Testis (tissue), 3 donors: Measurements from ENCODE around the gene DTNB. TPM values are rescaled to one million over a fixed set of nuclear protein-coding genes. Genes with fewer than 3 reads are reported as not detected.
A peak's percentile ranks its signal among the peaks of the same experiment; 100 is the strongest.
"Not testable (repeated sequence)": the region's sequence is repeated elsewhere in the genome, so short reads cannot be mapped to it uniquely, and the experiment has no call there.

Experiments used
- DNase-seq: peaks from one replicate; pipeline ENCODE4 v3.0.0-alpha.2; 2019
- H3K27ac ChIP-seq, 2 donors: fragments of 200-600 bp; sonication (generic); one replicate each; pipeline ENCODE4 v1.5.1; 2019
- H3K27me3 ChIP-seq: fragments of 200-600 bp; sonication (generic); one replicate; pipeline ENCODE4 v1.5.1; 2019
- H3K36me3 ChIP-seq: fragments of 200-600 bp; sonication (generic); one replicate; pipeline ENCODE4 v1.5.1; 2017; ENCODE audit warnings: low read depth; ENCODE audit errors: missing control alignments
- H3K4me1 ChIP-seq: fragments of 200-600 bp; sonication (generic); one replicate; pipeline ENCODE4 v1.5.1; 2019
- H3K4me3 ChIP-seq, 2 donors: fragments of 200-600 bp; sonication (generic); one replicate each; pipeline ENCODE4 v1.5.1; 2017 to 2019
- H3K9me3 ChIP-seq: fragments of 200-600 bp; sonication (generic); one replicate; pipeline ENCODE4 v1.5.1; 2017
- CTCF ChIP-seq, 3 experiments: fragments of 450-650 bp in 2 of 3; fragments of 200-600 bp in 1 of 3; sonication (generic) in 1 of 3; IDR thresholded peaks; one replicate each; pipeline ENCODE4 v1.5.1; 2016 to 2019; ENCODE audit warnings: antibody characterized with exemption in 3 of 3, mild to moderate bottlenecking in 2 of 3, moderate library complexity in 1 of 3
- POLR2A ChIP-seq: fragments of 450-650 bp; IDR thresholded peaks from one replicate; pipeline ENCODE4 v1.6.1; 2017; ENCODE audit warnings: antibody characterized with exemption, mild to moderate bottlenecking, moderate library complexity
- WGBS, 2 donors: methylation state at CpG; one replicate each; pipeline ENCODE4 v1.1.5; 2018; 5-methylcytosine and 5-hydroxymethylcytosine counted together
- intact Hi-C: fragments of 100-400 bp; cut with DNase I; formaldehyde crosslinking; loops from one replicate; pipeline ENCODE4 v1.15.1; 2023; ENCODE audit warnings: low total_unique reads
- polyA plus RNA-seq: library from polyadenylated mRNA; stranded (reverse); fragments of 350-450 nt; fragmentation: Illumina TruSeq; extraction: RNeasy Lipid Tissue Mini Kit (QIAGEN cat#74804); gene quantifications from one replicate; pipeline ENCODE4 v1.2.3, GENCODE V29; 2014; ENCODE audit warnings: low read depth, low replicate concordance; ENCODE audit not compliant: insufficient read depth
- total RNA-seq, 2 donors: library from RNA; depleted of rRNA; stranded (reverse); fragments of >200 nt; gene quantifications; one replicate each; pipeline ENCODE4 v1.2.3, GENCODE V29; 2016

Gene DTNB
- total and polyA plus RNA-seq, 3 donors from 2014 or later = 21.9 to 47.3 (median 45.1) TPM

GRCh38 chr2:25639696-25640095, 33.7 kb downstream of the DTNB start:
- DNase-seq = no peak
- no peaks in the 10 kb centered on the region for H3K4me1 ChIP-seq
- H3K36me3 ChIP-seq = no peaks in the 10 kb centered on the region
- intact Hi-C loops = no loop called here
- no peak overlapping the region for H3K4me3 ChIP-seq
- H3K27ac ChIP-seq = no peak overlapping the region
- TF ChIP-seq CTCF (IDR thresholded peaks at IDR 0.05) (no peak), POLR2A (no peak)
- H3K27me3 ChIP-seq = no peaks in the 10 kb centered on the region
- H3K9me3 ChIP-seq = no peaks in the 10 kb centered on the region
- 92 to 96% methylated on average over 17 of the region's 17 CpGs for WGBS, 2 donors

GRCh38 chr2:25639131-25639530, 34.2 kb downstream of the DTNB start:
- H3K27me3 ChIP-seq = no peaks in the 10 kb centered on the region
- H3K9me3 ChIP-seq = no peaks in the 10 kb centered on the region
- no peaks in the 10 kb centered on the region for H3K36me3 ChIP-seq
- TF ChIP-seq POLR2A (no peak), CTCF (IDR thresholded peaks at IDR 0.05) (no peak)
- no peak overlapping the region for H3K4me3 ChIP-seq
- no peak for DNase-seq
- no peak overlapping the region for H3K27ac ChIP-seq
- intact Hi-C loops = no loop called here
- WGBS, 2 donors = 81 to 82% methylated on average over 9 of the region's 9 CpGs
- no peaks in the 10 kb centered on the region for H3K4me1 ChIP-seq

GRCh38 chr2:25635797-25636196, 37.6 kb downstream of the DTNB start:
- Histone ChIP-seq H3K27me3 (no peaks in the 10 kb centered on the region), H3K4me3 (no peak overlapping the region), H3K4me1 (no peaks in the 10 kb centered on the region), H3K9me3 (no peaks in the 10 kb centered on the region), H3K27ac (no peak overlapping the region), H3K36me3 (no peaks in the 10 kb centered on the region)
- no peak for DNase-seq
- WGBS, 2 donors = 93 to 100% methylated on average over 1 of the region's 1 CpG
- intact Hi-C loops = no loop called here
- TF ChIP-seq POLR2A (no peak), CTCF (IDR thresholded peaks at IDR 0.05) (no peak)

GRCh38 chr2:25633801-25634200, 39.6 kb downstream of the DTNB start:
- H3K36me3 ChIP-seq, H3K9me3 ChIP-seq, H3K27me3 ChIP-seq, H3K4me1 ChIP-seq, intact Hi-C loops, DNase-seq, H3K27ac ChIP-seq: not testable (repeated sequence)
- peak overlapping the region in 1 of 2 donors; percentile 21 for H3K4me3 ChIP-seq
- WGBS, 2 donors = 80 to 86% methylated on average over 2 to 33 of the region's 34 CpGs

- Histone ChIP-seq H3K4me3 (no peak overlapping the region), H3K4me1 (no peaks in the 10 kb centered on the region), H3K36me3 (no peaks in the 10 kb centered on the region), H3K27ac (no peak overlapping the region), H3K27me3 (no peaks in the 10 kb centered on the region), H3K9me3 (no peaks in the 10 kb centered on the region)
- TF ChIP-seq CTCF (IDR thresholded peaks at IDR 0.05) (no peak), POLR2A (no peak)
- DNase-seq = no peak
- WGBS, 2 donors = 74 to 95% methylated on average over 2 of the region's 2 CpGs
- intact Hi-C loops = no loop called here
These were observed 41.0 kb downstream of the DTNB start for GRCh38 chr2:25632396-25632795.
